Colon (tissue), 2 donors: ENCODE measurements around the gene ARHGAP5.
A peak's percentile ranks its signal among the peaks of the same experiment; 100 is the strongest.

Experiments
- FAIRE-seq: peaks from 2 replicates; lab custom pipeline; 2012; peaks lifted over from hg19 to GRCh38; lab: Jason Lieb, UNC
- donor health status: control.
- donor health status: control.

The ARHGAP5 gene

DNA sequence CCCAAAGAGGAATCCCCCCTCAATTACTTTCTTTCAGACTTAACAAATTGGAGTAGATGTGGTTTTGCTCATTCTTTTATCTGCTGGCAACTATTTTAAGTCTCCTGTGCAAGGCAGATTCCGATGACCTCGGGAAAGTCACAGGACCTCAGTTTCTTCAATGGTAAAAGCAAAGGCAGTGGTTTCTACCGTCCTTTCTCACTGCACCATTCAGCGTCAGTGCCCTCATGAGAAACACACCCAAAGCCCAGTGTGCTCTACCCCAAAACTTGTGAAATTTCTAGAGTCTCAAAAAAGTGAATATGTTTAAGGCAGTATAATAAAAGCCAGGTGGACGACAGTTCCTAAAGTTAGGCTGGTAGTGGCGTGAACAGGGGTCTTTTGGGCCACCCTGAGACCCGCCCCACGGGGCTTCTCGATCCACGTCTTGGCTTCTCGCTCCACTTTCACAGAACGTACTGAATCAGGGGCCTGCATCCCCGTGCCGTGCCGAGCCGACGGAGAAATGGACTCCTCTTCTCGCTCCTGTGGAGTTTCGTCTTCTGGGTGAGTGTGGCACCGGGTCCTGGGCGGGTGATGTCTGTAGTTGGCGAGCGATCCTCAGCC, 1.3 kb upstream of the ARHGAP5 start:
- FAIRE-seq, result no peak

DNA sequence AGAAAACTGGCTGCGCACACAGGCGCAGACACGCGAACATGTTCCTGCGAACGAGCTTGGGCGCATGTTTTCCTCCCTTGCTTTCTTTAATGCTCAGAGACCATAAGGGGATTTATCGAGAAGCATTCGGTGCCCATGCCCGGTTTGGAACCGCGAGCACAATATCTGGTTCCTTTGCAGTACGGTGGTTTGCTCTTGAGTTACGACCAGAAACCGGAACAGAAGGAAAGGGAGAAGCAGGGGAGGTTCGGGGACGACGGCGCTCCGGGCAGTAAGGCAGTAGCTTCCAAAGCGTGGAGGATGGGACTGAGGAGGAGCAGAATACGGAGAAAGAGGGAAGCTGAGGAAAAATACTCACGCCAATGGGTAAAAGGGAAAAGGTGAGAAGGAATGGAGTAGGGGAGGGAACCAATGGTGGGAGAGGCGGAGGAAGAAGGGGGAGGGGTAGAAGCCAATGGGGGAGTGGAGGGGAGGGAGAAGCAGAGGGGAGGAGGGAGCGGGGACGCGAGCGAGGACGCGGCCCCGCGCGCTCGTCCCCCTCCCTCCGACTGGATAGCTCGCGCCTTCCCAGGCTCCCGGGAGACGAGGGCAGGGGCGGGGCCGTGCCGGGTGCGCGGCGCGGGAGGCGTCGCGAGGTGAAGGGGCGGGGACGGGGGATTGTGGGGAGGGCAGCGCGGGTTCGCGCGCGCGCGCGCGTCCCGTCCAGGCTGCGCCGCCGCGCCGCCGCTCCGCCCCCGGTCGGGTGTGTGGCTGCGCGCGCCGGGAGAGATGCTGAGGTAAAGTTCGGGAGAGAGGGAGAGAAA, 625 bp upstream of the ARHGAP5 start:
- FAIRE-seq, result no peak

DNA sequence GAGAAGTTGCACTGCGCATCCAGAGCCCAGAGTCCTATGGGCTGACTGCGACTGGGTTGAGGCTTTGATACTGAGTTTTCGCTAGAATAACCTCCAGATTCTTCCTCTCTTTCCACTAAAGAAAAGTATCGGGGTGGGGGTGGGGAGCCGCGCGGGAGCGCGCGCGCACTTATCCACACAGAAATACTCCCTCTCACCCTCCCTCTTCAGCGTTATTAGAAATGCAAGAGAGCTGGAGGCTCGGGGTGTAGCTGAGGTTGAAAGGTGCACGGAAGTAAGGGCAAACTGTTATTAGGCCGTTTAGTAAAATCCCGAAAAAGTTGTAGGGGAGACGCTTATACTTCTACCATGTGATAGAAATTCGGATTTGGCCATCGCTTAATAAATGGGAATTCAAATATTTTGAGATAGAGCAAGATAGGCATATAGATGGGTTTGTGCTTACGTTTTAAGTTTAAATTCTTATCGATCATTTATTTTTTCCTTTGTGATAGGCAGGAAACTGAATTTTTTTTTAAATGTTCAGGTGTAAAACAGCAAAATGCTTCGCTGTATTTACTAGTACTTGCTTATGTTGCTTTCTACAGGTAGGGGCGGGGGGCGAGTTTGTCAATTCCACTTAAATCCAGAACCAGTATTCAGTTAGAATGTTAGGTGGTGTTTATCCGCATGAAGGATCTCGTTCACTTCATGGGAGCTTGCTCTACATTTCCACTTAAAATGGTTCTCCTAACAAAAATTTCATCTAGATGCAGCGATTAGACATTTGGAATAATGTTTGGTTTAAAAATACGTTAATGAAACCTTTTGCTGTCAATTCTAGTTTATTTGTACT, 1.1 kb downstream of the ARHGAP5 start:
- no peak for FAIRE-seq

DNA sequence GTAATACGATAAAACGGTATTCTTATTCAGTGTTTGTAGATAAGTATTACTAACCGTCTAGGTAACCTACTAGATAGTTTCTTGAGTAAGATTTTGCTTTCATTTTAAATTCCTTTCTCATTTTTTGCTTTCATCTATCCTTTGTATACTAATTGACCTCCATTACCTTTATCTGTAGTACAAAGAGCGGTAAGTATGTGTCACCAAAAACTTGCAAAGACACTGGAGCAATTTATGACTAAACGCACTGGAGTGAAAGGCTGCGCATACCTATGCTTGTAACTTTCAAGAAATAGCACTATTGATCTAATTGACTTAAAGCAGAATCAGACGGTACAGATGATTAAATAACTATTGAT, 1.7 kb downstream of the ARHGAP5 start:
- FAIRE-seq, result peak; percentile 49

DNA sequence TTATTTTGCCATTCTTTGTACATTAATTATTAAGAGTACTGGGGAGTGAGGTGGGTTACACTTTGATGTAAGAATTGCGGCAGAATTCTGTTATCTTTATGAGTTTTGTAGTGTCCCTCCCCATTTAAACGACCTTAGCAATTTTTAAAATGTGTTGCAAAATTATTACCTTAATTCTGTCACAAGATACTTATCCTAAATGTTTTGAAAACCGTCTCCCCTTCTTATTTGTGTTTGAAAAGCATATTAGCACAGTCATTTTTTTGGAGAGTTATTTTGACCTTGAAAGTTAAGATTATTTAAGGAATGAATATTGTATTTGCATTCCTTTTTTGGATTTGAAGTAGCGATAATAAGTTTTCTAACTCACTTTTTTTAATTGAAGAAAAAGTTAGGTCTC, 2.2 kb downstream of the ARHGAP5 start:
- FAIRE-seq, result no peak

DNA sequence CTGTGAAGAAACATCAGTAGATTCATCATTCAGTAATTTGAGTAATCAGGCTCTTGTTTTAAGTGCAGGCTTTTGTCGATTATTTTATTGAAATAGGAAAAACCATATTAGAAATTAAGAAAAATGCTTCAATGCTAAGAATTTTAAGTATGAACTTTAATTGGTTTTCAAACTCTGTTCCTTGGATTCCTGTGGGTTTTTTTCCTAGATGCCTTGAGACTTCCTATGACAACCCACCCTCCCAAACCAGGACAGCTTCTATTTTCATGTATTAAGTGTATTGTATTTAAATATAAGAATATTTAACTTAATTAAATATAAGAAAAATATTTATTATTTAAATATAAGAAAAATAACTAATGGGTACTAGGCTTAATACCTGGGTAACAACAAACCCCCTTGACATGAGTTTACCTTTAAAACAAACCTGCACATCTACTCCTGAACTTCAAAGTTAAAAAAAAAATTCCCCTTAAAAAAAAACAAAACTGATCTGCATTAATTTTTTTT, 3.0 kb downstream of the ARHGAP5 start:
- FAIRE-seq, result no peak

GRCh38 chr14:32081901-32082300, 4.8 kb downstream of the ARHGAP5 start:
- no peak for FAIRE-seq

- FAIRE-seq, result no peak
Observed at GRCh38 chr14:32083315-32083624, 6.2 kb downstream of the ARHGAP5 start.

- no peak for FAIRE-seq
Observed at GRCh38 chr14:32083789-32084188, 6.7 kb downstream of the ARHGAP5 start.

DNA sequence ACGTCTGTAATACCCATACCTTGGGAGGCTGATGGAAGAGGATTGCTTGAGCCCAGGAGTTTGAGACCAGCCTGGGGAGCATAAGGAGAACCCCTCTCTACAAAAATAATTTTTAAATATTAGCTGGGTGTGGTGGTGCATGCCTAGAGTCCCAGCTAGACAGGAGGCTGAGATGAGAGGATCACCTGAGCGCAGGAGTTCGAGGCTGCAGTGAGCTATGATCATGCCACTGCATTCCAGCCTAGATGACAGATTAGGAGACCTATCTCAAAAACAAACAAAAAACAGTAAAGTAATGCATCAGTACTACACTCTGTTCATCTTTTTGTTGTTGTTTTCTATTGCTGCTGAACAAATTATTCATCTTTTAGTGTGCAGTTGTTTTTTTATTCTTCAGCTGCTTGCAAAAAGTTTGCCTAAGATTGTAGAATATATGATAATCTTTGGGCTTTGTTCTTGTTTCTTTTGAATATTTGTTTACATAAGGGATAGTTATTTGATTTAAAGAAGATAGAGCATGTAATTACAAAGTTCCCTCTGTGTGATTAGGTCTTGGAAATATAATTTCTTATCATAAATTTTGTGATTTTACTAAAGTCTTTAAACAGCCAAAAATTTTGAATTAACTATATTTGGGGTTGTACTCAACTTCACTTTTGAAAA, 8.2 kb downstream of the ARHGAP5 start:
- peak; percentile 41 for FAIRE-seq

DNA sequence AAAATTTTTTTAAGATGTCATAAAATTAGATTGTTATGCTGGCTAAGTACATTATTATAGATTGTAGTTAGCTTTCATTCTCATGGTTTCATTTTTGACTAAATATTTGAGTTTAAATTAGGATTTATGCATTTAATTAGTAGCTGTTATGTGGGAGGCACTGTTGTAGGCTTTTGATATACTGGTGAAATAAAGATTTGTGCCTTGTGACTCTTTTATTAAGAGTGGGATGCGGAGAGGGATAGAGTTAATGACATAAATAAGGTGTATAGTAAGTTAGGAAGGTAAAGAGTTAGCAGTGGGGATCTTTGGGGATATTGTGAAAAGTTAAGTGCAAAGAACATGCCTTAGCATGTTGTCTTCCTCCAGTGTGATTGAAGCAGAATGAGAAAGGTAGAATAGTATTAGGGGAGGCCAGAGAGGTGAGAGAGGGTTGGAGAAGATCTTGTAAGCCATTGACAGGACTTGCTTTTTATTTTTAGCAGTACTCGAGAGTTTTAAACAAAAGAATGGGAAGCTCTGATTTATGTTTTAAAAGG, 8.8 kb downstream of the ARHGAP5 start:
- FAIRE-seq, result no peak

DNA sequence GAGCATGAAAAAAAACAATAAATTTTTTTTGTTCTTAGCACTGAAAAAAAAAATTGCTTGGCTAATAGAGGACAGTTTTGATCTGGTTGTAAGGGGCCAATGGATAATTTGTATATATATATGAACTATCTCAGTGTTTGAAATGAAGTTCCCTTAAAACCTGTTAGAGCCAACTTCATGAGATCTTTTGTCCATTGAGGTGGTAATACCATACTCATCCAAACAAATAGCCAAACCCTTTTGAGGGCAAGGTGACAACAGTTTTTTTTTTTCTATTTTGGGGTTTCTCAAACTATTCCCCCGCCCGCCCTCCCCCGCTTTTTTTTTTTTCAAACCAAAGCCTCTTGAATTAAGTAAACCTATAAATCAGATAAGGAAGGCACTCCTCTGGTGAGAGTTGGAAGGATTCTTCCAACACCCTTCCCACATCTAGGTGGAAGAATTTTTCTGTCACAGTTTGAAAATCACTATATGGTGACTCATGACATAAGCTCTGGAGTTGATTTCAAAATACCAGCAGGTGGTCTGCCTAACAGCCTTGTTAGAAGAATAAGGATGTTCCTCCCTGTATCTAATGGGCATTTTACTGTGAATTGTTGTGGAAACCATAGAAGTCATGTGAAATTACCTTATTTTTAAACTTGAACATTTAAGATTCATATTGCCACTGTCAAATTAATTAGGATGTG, 10.2 kb downstream of the ARHGAP5 start:
- FAIRE-seq, result no peak

GRCh38 chr14:32087907-32088306, 10.8 kb downstream of the ARHGAP5 start:
- no peak for FAIRE-seq

GRCh38 chr14:32090686-32091085, 13.6 kb downstream of the ARHGAP5 start:
- FAIRE-seq, result no peak

DNA sequence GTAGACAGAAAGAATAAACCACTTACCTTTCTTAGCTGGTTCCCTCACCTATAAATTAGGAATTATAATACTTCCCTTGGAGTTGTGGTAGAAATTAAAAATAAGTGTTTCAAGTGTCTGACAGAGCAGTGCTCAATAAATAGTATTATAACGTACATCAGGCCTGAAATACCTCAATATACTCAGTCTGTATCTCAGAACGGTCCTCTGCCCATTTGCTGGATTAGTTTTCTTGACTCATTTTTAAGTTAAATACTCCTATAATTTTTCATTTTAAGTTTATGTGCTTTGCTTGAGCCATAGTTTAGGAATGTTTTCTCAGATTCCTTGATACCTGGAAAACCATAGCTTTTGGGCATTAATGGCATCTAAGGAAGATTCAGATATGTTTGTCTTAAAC, 22.4 kb downstream of the ARHGAP5 start:
- no peak for FAIRE-seq

- no peak for FAIRE-seq
Observed at GRCh38 chr14:32100175-32100574, 23.1 kb downstream of the ARHGAP5 start.

GRCh38 chr14:32102152-32102787, 25.2 kb downstream of the ARHGAP5 start:
- no peak for FAIRE-seq

DNA sequence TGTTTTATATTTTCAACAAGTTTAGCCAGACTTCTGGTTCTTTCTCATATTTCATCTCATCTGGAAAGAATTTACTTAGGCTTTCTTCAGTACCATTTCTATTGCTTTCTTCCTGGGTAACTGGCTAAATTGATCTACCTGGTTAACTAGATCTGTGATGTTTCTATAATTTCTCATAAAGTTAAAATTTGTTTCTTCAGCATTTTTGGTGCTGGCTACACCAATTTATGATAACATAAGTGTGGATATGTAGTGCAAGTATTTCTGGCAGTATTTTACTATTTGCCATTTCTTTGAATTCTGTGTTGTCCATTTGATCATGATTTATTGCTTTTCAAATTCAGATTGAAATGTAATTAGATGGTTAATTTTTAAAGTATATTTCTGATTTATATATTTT, 25.9 kb downstream of the ARHGAP5 start:
- no peak for FAIRE-seq

DNA sequence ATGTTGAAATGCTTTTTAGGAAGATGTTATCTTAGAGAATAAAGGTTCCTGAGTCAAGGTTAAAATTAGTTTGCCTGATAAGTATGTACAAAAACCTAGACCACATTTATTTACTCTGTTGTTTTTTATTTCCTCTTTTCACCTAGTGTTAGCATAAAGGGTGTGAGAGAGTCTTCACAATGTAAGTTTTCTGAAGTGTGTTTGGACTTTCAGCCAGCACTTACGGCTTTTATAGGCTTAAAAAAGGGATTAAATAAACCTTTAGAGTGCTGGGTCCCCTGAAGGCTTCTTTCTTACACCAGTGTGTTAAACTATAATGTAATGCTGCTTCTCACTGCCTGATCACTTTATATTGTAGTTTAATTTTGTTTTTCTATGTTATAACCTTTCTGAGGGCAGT, 27.2 kb downstream of the ARHGAP5 start:
- FAIRE-seq, result no peak

DNA sequence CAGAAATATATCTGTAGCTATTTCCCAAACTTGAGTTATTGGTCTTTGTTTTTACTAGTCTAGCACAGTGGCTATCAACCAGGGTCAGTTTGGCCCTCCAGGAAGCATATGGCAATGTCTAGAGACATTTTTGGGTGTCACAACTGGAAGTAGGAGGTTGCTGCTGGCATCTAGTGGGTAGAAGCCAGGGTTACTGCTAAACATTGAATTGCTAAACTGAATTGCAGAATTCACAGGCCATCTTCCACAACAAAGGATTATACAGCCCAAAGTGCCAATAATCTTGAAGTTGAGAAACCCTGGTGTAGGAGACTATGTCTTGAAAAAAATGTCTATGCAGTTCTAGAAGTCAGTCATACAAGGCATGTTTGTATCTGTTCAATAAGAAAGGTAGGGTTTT, 27.7 kb downstream of the ARHGAP5 start:
- FAIRE-seq, result no peak
